HG02943 (cell line): ENCODE results near the gene ZCCHC7.
"Not testable (repeated sequence)": the region's sequence is repeated elsewhere in the genome, so short reads cannot be mapped to it uniquely, and the experiment has no call there.

Experiments
- ATAC-seq: cut with Tn5 transposase; IDR thresholded peaks from one replicate; pipeline ENCODE4 v1.9.1; 2021; ENCODE audit warnings: mild to moderate bottlenecking, low read depth, moderate library complexity; ENCODE audit not compliant: unreplicated experiment

ZCCHC7 gene

DNA sequence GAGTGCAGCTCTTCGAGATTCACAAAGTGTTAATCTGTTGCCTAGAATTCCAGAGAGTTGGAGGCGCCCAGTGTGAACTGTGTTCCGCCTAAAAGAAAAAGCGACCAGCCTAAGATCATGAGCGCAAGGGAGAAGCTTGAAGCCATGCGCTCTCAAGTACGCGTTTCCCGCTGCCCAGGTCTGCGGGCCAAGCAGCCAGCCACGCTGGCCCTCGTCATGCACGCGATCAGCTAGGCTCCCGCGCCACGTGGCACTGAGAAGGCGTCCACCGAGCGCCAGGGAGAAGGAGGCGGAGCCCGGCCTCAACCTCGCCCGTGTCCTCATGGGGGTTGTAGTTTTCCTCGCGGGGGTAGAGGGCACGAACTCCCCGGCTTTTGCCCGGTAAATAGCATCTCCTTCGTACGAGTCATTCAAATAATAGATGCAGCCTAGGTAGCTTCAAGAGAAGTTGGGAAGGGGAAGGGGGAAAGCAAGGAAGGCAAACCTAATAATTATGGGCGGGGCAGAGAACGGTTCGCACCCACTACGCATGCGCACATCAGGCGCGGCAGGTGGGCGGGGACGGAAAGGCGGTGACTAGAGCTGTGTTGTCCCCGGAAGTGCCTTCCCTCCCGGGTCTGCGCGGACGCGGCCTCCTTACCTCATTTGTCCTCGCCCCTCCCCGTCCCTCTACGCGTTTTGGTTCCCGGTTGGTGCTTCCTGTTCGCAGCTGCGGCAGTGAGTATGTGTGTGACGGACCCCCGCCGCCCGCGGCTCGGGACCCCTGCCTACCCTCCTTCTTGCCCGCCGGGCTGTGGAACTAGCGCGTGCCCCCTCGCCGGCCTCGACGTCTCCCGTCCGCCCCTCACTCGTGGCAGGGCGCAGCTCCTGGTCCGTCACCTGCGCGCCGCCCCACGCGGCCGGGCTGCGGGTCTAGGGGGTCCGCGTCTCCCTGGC lies at the start of gene ZCCHC7:
Gene ZCCHC7 (plus strand): TSS at position 668 of the 936 bp plus-strand sequence.
- ATAC-seq: peak; percentile 95

DNA sequence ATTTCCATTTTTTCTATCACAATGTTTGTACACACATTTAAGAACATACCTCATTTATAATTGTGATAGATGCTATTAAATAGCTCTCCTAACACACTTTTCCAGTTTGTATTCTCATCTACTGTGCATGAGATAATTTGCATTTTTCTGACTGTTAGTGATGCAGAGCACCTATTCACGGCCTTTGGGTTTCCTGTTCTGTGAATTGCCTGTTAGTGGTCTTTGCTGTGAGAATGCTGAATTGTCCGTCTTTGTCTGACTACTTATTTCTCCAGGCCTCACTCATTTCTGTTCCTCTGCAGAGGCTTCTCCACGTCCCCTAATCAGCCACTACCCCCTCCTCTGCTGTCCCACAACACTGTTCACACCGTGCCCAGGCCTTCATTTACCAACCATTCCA lies 45.6 kb upstream of the ZCCHC7 start:
- ATAC-seq: not testable (repeated sequence)

DNA sequence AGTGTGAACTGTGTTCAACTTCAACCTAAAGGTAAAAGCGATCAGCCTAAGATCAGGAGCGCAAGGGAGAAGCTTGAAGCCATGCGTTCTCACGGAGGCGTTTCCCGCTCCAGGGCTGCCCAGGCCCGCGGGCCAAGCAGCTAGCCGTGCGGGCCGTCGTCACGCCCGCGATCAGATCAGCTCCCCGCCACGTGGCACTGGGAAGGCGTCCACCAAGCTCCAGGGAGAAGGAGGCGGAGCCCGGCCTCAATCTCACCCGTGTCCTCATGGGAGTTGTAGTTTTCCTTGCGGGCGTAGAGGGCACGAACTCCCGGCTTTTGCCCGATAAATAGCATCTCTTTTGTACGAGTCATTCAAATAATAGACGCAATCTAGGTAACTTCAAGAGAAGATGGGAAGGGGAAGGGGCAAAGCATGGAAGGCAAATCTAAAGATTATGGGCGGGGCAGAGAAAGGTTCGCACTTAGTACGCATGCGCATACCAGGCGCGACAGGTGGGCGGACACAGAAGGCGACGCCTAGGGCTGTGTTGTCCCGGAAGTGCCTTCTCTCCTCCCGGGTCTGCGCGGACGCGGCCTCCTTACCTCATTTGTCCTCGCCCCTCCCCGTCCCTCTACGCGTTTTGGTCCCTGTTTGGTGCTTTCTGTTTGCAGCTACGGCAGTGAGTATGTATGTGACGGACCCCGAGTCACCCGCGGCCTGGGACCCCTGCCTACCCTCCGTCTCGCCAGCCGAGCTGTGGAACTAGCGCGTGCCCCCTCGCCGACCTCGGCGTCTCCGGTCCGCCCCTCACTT lies 40.8 kb upstream of the ZCCHC7 start:
- peak; percentile 93 for ATAC-seq

GRCh38 chr9:37080165-37080628 lies 40.2 kb upstream of the ZCCHC7 start:
- peak; percentile 16 for ATAC-seq

DNA sequence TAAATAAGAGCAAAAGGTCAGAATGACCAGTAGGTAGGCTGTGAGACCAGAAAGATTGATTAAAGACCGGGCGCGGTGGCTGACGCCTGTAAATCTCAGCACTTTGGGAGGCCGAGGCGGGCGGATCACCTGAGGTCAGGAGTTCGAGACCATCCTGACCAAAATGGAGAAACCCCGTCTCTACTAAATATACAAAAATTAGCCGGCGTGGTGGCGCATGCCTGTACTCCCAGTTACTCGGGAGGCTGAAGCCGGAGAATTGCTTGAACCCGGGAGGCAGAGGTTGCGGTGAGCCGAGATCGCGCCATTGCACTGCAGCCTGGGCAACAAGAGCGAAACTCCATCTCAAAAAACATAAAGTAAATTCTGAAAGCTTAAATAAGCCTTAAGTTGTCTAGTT lies 38.9 kb upstream of the ZCCHC7 start:
- not testable (repeated sequence) for ATAC-seq

GRCh38 chr9:37082214-37082765 lies 38.1 kb upstream of the ZCCHC7 start:
- no peak for ATAC-seq

DNA sequence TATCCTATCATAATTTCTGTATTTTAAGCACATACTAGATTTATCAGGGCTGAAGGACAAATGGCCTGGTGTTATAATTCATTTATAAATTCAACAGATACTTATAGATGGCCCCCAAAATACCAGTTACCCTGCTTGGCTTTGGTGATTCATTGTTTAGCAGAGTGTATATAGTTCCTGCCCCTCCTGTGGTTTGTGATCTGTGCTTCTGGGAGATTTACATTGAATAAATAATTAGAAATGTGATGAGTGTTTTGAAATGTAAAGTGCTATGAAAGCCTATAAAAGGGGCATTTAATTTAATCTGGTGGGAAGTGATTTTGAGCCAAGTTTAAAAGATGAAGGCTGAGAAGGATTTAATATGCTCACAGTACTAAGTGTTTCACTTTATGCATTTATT lies 36.7 kb upstream of the ZCCHC7 start:
- ATAC-seq: no peak

GRCh38 chr9:37085233-37085632 lies 35.1 kb upstream of the ZCCHC7 start:
- ATAC-seq: no peak

- not testable (repeated sequence) for ATAC-seq
Observed at GRCh38 chr9:37092714-37093295, 27.6 kb upstream of the ZCCHC7 start.

DNA sequence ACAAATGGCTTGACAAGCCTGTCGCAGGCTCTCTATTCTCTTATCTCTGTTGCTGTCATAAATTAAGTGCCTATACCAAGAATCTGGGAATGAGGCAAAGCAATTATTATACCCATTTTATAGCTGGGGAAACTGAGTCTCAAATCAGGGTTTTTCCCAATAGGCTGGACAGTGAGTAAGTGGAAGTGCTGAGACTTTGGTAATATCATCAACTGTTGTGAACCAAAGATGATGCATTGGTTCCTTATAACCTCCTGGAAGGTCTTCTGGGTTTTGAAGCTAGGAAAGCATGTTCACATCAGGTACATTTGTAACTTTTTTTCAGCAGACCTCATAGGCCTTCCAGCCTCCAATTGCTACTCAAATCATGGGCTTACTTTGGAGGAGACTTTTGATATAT lies 25.6 kb upstream of the ZCCHC7 start:
- no peak for ATAC-seq

DNA sequence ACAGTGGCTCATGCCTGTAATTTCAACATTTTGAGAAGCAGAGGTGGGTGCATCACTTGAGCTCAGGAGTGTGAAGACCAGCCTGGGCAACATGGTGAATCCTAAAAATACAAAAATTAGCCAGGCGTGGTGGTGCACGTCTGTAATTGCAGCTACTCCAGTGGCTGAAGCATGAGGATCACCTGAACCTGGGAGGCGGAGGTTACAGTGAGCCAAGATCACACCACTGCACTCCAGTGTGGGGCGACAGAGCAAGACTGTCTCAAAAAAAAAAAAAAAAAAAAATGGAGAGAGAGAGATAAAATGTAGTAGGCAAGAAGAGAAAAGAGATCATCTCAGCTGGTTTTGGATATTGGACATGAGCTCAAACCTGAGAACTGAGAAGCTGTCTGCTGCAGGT lies 23.7 kb upstream of the ZCCHC7 start:
- no peak for ATAC-seq

DNA sequence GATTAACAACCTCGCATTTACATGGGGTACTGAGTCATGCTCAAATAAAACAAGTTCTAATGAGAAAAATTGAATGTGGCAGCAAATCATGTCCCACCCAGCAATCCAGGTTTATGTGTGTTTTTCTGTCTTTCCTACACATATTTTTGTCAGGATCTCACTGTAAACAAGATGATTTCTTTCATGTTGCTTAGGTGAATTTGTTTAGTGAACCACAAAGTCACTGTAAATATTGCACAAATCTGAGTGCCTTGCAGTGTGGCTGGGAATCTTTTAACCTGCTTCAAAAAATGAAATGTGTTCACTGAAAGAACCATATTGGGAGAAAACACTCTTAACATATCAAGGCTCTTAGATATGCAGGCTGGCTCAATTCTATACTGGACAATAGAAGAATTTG lies 23.1 kb upstream of the ZCCHC7 start:
- no peak for ATAC-seq

DNA sequence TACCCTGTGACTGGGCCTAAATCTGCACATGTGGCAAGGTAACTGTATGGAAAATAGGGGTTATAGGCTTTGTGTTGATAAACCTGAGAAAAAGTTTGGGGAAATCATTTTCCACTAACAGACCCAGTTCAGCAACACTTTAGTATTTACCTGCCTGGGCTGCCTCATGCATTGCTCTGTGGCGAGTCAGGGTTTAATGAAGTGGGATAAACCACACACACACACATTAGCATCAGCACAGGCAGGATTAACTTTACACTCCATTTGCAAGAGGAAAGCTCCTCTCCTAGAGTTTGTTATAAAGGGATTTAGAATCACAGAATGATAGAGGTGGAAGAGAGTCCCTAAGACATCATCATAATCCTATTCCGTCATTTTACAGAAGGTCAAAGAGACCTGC lies 20.0 kb upstream of the ZCCHC7 start:
- ATAC-seq: no peak

GRCh38 chr9:37100741-37101140 lies 19.6 kb upstream of the ZCCHC7 start:
- ATAC-seq: no peak

DNA sequence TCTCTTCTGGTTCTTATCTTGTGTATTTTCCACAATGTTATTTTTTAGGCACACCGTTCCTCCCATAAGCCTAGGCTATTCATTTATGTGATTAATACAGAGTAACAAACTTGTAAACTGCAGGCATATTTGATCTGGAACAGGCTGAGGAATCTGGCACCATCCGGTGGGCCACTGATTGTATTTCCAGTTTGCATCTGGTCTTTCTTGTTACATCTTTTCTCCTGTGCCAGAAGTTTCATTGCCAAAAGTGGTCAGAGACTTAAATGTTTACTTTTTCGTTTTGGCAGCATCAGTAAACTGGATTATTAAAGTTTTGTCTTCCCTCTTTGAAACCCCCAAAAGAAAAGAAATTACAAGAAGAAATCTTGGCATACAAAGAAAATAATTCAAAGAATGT lies 17.9 kb upstream of the ZCCHC7 start:
- ATAC-seq: no peak

DNA sequence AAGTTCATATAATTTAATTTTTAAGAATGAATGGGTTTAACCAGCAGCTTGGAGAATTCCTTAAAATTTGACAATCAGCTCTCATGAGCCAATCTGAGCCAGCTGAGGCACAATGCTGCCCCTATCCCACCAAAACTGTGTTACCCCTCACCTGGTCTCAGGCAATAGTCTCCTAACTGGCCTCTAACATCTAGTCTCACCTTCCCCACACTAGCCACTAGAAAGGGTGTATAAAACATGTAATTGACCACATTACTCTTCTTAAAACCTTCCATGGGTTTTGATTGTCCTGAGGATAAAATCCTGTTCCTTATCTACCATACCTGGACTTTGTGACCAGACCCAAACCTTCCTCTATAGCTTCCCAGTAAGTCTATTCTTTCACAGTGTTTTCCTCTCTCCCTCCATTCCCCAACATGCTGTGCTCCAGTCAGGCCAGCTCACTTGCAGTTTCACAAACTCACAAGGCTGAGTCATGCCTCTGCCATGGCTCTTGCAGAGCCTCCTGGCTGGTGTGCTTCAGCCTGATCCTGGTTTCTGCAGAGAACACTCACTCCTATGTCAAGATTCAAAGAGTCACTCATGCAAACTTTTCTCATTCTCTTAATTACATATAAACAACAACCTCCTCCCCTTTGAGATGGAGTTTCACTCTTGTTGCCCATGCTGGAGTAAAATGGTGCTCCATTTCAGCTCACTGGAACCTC lies 16.0 kb upstream of the ZCCHC7 start:
- no peak for ATAC-seq

DNA sequence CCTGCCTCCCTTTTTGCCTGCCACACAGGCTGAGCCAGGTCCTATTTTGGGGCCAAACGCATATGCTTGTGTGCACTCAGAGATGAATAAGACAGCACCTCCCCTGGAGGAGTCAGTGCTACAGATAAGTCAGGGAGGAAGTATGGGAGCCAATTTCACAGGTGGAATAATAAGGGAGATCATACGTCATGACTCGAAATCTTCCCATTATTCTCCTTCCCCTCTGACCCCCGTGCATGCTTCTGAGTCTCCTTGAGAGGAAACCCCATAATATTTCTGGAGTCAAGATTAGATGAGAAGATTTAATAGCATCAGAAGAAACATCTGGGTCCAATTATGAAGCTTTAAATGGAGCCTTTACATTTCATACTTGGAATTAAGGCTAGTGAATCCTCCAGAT lies 15.1 kb upstream of the ZCCHC7 start:
- ATAC-seq: no peak

DNA sequence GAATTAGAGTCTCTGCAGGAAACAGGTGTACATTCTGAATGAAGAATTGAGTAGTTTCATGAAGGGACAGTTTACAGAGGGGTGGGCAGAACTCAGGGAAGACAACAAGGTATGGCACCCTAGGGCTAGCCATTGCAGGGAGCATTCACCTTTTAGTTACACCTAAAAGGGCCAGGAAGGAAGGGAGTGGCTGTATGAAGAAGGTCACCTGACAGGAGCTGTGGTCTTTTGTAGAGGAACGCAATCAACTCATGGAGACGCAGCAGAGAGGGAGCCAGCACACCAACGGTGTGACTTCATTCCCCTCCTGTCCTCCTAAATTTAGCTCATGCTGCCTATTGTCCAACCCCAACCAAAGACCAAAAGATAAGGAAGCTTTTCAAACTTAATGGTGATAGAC lies 12.7 kb upstream of the ZCCHC7 start:
- ATAC-seq: no peak

DNA sequence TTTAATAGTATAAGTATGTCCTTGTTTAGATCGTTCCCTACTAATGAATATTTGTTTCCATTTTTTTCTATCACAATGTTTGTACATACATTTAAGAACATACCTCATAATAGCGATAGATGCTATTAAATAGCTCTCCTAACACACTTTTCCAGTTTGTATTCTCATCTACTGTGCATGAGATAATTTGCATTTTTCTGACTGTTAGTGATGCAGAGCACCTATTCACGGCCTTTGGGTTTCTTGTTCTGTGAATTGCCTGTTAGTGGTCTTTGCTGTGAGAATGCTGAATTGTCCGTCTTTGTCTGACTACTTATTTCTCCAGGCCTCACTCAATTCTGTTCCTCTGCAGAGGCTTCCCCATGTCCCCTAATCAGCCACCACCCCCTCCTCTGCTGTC lies 5.9 kb upstream of the ZCCHC7 start:
- ATAC-seq: not testable (repeated sequence)

DNA sequence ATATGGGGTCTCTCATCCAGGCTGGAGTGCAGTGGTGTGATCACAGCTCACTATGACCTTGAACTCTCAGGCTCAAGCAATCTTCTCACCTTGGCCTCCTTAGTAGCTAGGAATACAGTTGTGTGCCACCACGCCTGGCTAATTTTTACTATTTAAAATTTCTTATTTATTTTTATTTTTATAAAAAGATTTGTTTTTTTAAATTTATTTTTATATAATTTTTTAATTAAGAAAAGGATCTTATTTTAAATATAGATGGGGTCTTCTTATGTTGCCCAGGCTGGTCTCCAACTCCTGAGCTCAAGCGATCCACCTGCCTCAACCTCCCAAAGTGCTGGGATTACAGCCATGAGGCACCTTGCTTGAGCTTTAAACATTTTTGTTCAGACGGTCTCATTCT lies 2.4 kb upstream of the ZCCHC7 start:
- ATAC-seq: no peak
